GM20431 (cell line): ENCODE results near the gene SHOC2.

ENCODE experiments used
- in situ Hi-C: fragments of 300-500 bp; cut with MseI, MboI; formaldehyde crosslinking; loops from one replicate; pipeline ENCODE4 v1.15.0; 2020; ENCODE audit warnings: low sequenced_read_pairs; ENCODE audit not compliant: unreplicated experiment

Gene SHOC2

DNA sequence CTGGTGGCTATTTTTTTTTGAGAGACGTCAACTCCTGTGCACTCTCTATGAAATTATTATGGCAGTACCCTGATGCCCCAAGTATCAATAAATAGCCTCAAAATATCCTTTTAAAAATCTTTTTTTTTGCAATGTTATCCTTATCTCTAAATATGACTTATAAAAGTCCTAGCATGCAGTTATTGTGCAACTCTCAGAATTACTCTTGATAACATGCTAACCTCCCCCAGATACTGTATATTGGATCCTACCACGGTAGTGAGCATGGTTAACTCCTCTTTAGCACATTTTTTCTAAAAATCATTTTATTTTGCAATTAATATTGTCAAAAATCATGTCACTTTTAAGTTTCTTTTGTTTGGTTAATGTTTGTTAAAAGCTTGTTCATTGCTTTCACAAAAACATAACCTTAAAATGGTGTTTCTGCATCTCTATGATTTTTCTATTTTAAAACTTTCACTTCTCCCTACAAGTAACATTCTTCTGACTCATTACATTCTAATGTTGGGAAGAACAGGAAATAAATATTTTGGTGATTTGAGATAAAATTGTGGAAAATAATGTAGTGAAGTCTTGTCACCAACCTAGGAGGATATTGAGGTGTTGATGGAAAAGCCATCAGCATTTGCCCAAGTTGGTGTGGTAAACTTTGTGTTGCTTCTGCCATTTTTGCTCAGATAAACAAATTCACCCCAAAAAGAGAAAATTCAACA lies 115.3 kb downstream of the SHOC2 start:
- in situ Hi-C loops, result no loop called here

DNA sequence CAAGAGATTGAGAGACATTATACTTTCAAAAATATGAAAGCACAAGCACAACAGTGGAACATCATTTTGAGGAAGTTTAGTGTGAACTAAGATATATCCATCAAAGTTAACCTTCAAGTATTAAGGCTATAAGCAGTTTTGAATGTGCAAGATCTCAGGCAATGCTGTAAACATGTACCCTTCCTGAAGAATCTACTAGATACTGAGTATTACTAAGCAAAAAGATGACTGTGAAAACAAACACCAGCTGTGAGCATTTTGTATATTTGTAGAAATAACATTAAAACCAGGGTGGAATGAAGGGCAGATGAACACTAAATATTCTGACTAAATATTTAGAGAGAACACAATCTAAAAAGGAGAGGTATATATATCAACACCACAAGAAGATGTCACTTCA lies 116.1 kb downstream of the SHOC2 start:
- in situ Hi-C loops, result no loop called here

DNA sequence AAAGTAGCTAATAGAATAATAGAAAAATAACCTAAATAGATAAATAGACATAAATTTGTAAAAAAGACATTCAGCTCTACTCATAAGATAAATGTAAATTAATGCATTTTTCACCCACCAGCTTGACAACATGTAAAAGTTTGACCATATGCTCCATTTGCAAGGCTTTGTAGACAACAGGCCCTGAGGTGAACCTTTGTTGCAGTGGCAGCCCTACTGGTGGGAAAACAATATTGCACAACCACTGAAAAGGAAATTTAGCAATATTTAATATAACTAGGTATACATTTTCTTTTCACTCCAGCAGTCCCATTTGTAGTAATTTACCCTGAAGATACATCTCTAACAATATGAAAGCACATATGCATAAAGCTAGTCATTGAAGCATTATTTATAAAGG lies 118.5 kb downstream of the SHOC2 start:
- in situ Hi-C loops, result no loop called here

DNA sequence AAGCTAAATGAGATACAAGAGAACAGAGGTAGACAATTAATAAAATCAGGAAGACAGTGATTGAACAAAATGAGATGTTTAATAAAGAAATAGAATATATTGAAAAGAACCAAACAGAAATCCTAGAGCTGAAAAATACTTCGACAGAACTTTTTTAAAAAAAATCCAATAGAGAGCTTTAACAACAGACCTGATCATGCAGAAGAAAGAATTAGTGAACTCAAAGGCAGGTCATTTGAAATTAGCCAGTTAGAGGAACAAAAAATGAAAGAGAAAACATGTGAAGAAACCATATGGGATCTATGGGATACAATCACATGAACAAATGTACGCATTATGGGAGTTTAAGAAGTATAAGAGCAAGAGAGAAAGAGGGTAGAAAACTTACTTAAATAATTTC lies 120.1 kb downstream of the SHOC2 start:
- in situ Hi-C loops, result no loop called here

DNA sequence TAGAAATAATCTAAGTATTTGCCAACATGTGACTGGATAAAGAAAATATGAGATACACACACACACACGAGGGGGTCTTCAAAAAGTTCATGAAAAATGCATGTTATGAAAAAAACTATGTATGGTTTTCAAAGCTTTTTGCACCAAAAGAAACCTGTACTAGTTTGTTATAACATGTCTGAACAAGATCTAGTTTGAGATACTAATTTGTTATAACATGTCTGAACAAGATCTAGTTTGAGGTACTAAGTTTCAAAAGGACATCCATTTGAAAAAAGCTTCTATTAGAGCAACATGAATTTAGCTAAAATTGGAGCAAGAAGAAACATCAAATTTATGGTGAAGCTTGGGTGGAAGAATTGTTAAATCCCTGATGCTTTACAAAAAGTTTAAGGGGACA lies 137.6 kb downstream of the SHOC2 start:
- in situ Hi-C loops, result no loop called here
